ENCODE data around the gene MRPL12.

Gene MRPL12

GRCh38 chr17:81715872-81716673 lies 12.9 kb downstream of the MRPL12 start:
- TF ChIP-seq CTCF (conservative IDR thresholded peaks at IDR 0.05): no peak
- H3K27ac ChIP-seq: peak overlapping the region; percentile 94; the same call in 1 of the 2 replicates

GRCh38 chr17:81716674-81716996 lies 13.5 kb downstream of the MRPL12 start:
- TF ChIP-seq CTCF (conservative IDR thresholded peaks at IDR 0.05): no peak
- H3K27ac ChIP-seq: no peak overlapping the region

- H3K27ac ChIP-seq: no peak overlapping the region
- TF ChIP-seq CTCF (conservative IDR thresholded peaks at IDR 0.05): no peak
These were observed 14.0 kb downstream of the MRPL12 start for GRCh38 chr17:81717049-81717765.

GRCh38 chr17:81717766-81718089 lies 14.6 kb downstream of the MRPL12 start:
- no peak for TF ChIP-seq CTCF (conservative IDR thresholded peaks at IDR 0.05)
- no peak overlapping the region for H3K27ac ChIP-seq

GRCh38 chr17:81719410-81720266 lies 16.5 kb downstream of the MRPL12 start:
- TF ChIP-seq CTCF (conservative IDR thresholded peaks at IDR 0.05): no peak
- peak overlapping the region; percentile 90 for H3K27ac ChIP-seq

GRCh38 chr17:81720267-81721071 lies 17.3 kb downstream of the MRPL12 start:
- peak overlapping the region; percentile 90 for H3K27ac ChIP-seq
- no peak for TF ChIP-seq CTCF (conservative IDR thresholded peaks at IDR 0.05)

Data from VCaP (cell line).